ENCODE results near the gene SIRT7.

DNA sequence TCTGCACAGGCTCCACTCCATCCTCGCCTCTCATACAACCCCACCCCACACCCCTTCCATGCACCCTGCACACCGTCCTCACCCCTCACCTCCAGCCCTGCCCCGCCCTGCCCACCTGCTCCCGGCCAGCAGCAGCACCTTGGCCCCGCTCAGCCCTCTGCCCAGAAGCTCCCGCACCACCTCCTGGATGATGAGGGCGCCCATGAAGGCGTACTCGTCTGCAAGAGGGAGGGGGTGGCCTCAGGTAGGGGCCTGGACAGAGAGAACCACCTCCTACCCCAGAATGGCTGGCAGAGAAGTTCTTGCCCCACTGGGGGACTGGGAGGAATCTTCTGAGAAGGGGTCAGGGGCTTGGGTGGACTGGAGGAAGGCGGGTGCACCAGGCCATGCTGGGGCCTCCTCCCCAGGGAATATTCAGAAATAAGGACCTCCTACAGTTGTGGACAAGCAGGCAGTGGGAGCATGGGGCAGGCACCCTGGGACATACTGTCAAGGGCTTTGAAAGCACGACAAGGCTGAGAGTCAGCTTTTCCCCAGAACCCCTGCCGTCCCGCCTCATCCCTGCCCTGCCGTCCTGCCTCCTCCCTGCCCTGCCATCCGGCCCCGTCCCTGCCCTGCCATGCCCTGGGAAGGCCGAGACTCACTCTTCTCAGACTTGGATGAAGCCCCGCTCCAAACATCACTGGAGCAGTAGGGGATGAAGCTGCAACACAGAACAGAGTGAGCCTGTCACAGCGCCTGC, 39.9 kb upstream of the SIRT7 start:
- TF ChIP-seq POLR2A (IDR thresholded peaks at IDR 0.05) (no peak), CTCF (IDR thresholded peaks at IDR 0.05) (no peak), EP300 (IDR thresholded peaks at IDR 0.05) (no peak)

Data from gastroesophageal sphincter (tissue), 3 donors.